ENCODE results near the gene TMEM178B.

Gene TMEM178B

DNA sequence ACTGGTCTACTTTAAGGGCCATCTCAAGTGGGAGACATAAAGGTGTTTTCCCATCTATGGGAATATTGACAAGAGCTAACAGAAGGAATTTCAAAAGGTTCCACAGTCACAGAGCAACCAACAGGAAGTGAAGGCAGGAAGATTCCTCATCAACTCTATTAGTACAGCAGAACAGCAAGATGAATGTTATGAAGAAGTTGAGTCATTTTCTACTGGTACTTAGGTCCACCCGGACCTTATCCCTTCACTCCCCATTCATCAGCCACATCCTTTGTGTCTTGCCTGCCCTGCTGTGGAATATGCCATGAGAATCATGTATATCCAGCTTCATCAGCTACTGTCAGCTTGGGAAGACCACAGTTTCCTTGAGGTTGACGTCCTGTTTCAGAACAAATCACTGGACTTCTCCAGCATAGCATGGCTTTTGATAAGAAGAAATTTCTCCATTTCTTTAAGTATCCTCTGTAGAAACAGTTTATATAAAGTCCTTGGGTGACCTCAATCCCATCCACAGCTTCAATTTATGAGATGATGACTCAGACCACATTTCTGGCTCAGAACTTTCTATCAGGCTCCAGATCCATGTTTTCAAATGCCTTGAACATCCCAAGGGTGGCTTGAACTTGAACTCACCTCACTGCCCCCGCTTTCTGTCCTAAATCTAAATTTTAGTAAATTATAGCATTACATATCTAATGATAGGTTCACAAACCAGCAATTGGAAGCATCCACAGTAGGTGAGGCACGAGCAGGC lies 392.5 kb downstream of the TMEM178B start:
- no peak for DNase-seq (ENCODE audit: low read depth in 2 of 2)

GRCh38 chr7:141468341-141468740 lies 394.5 kb downstream of the TMEM178B start:
- no peak for DNase-seq (ENCODE audit: low read depth in 2 of 2)

DNA sequence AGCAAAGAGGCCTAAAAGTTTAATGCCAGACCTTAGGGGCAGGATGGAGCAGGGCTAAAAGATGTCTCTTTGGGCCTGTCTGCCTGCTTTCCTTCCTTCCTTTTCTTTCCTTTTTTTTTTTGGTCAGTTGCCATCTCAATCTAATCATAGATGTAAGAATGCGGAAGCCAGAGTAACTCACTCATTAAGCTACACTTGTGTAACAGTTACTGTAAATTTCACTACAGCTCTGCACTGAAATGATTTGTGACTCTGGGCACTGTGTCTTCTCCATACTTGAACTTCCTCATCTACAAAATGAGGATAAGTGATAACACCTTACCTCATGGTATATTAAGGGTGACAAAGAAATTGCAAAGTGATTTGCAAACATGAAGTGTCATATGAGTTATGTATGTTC lies 401.8 kb downstream of the TMEM178B start:
- no peak for DNase-seq (ENCODE audit: low read depth in 2 of 2)

DNA sequence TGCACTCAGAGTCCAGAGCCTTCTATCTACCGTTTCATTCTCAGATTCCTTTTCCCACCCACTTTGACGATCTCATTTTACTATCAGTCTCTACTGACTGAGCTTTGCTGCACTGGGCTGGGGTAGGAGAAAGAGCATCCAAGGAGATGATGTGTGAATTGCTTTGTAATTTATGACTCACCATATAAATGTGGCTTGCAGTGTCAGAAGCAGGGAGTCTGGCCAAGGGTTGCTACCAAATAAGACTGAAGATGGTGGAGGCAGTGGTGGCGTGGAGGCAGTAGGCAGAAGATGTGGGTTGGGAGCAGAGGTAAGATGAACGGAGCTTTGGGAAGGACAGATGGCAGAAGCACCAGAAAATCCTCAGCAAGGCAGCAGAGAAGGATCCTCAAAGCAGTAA lies 404.0 kb downstream of the TMEM178B start:
- DNase-seq (ENCODE audit: low read depth in 2 of 2), result no peak

DNA sequence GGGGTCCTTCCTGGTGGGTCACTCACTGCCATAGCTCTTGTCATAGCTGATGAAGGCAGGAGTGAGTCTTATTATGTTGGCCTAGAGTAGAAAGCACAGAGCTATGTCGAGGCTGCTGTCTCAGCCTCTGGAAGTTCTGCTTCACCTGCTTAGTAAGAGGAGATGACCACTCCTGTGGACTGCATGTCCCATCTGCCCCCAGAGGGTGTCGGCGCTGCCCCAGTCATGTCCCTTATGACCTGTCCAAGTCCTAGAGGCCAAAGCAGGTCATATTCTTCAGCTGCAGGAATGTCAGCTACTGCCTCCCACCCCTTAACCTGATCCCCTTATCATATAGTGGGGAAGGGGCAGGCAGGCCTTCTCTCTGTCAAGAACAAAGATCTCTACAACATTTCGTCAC lies 405.0 kb downstream of the TMEM178B start:
- no peak for DNase-seq (ENCODE audit: low read depth in 2 of 2)

DNA sequence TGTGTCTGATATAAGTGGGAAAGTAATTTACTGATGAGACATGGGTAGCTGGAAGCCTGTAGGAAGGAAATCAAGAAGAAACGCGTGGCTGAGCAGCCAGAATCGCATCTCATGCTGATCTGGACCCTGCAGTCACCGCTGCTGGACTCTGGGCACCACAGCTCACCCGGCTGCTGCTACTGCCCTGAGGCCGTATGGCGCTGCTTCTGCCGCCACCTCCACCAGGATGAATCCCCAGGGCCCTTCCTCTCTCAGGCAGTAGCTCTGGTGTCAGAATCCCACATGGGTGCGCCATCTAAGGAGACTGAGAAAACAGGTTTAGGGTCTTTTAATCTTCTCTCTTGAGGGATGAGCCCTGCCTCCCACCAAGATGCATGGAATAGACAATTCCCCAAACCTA lies 407.1 kb downstream of the TMEM178B start:
- DNase-seq (ENCODE audit: low read depth in 2 of 2), result no peak

DNA sequence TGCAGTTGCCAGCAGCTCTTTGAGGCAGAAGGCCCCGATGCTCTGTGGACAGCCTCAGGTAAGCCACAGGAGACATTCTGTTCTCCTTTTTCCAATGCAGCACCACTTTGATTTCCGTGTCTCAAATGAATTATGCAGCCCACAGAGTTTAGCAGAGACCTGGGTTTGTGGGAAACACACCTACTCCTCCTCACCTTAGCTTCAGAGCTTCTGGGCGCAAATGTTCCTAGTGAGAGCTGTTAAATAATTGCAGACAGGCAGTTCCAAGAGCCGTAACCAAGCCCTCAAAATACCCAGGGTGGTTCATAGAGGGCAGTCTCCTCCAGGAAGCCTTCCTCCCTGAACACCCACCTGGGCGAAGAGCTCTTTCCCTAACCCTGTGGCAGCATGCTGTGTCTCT lies 408.1 kb downstream of the TMEM178B start:
- no peak for DNase-seq (ENCODE audit: low read depth in 2 of 2)

DNA sequence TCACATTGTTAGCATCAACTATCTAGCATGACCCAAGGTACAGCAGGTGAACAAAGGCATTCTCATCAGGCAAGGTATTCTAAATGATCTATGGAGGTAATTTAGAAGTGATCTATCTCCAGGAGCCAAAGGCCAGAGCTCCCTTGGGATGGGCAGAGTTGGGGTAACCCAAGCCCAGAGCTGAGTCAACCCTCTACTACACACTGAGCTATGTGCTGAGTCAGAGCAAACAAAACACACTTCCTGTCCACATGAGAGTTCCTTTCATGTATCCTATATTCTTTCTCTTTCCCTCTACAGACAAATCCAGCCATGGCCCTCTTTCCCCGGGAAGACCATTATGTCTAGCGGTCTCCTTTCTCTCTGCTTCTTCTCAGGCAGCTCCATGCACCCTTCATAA lies 409.2 kb downstream of the TMEM178B start:
- DNase-seq (ENCODE audit: low read depth in 2 of 2), result no peak

- DNase-seq (ENCODE audit: low read depth in 2 of 2), result no peak
Measured at GRCh38 chr7:141484907-141485306, 411.0 kb downstream of the TMEM178B start.

GRCh38 chr7:141486959-141487358 lies 413.1 kb downstream of the TMEM178B start:
- no peak for DNase-seq (ENCODE audit: low read depth in 2 of 2)

- no peak for DNase-seq (ENCODE audit: low read depth in 2 of 2)
Measured at GRCh38 chr7:141490474-141490873, 416.6 kb downstream of the TMEM178B start.

- DNase-seq (ENCODE audit: low read depth in 2 of 2), result no peak
Measured at GRCh38 chr7:141495057-141495456, 421.2 kb downstream of the TMEM178B start.

- no peak for DNase-seq (ENCODE audit: low read depth in 2 of 2)
Measured at GRCh38 chr7:141497391-141497790, 423.5 kb downstream of the TMEM178B start.

- DNase-seq (ENCODE audit: low read depth in 2 of 2), result no peak
Measured at GRCh38 chr7:141500608-141501007, 426.7 kb downstream of the TMEM178B start.

- no peak for DNase-seq (ENCODE audit: low read depth in 2 of 2)
Measured at GRCh38 chr7:141501451-141501850, 427.6 kb downstream of the TMEM178B start.

DNA sequence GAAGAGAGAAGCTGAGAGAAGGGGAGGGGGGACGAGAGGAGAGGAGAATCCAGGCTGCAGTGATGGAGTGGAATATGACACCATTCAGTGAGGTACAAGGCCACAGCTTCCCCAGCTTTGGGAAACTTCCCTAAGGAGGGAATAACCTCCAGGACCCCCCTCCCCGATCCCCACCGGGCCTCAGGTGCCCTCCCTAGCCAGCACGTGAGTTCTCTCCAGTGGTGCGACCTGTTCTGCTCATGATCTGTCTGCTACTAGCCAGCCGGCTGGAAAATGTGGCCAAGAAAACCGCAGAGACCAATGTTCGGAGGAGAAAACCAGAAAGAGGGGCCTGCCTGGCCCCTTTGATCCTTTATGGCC lies 437.4 kb downstream of the TMEM178B start:
- no peak for DNase-seq (ENCODE audit: low read depth in 2 of 2)

- DNase-seq (ENCODE audit: low read depth in 2 of 2), result no peak
Measured at GRCh38 chr7:141511676-141512396, 438.0 kb downstream of the TMEM178B start.

DNA sequence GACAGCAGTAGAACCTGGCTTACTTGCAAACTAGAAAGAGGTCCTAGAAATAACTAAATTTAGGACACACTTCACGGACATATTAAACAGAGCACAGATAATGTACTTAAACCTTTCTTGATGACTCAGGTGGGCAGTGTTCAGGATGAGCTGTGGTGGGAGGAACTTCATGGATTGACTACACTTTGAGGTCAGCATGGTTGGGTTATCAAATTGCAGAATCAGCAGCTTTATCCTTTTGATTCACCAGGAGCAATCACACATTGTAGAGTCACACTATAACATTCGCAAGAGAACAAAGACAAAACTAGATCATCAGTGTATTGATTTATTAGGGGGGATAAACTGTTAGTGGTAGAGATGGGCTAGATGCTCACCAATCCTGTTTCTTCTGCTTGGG lies 438.7 kb downstream of the TMEM178B start:
- DNase-seq (ENCODE audit: low read depth in 2 of 2), result no peak

DNA sequence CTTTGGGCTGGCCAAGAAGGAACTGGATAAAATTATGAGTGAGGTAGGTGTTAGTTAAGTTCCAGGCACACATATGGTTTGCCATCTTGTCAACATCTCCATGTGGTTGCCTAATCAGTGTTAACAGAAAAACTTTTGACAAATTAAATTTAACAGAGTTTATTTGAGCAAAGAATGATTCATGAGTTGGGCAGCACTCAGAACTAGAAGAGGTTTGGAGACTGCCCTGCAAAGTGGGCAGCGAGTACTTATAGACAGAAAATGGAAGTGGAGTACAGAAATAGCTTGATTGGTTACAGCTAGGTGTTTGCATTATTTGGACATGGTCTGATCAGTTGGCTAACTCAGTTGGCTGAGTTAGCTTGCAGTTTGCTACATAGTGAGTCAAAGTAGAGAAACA lies 439.9 kb downstream of the TMEM178B start:
- no peak for DNase-seq (ENCODE audit: low read depth in 2 of 2)

GRCh38 chr7:141515941-141516340 lies 442.1 kb downstream of the TMEM178B start:
- no peak for DNase-seq (ENCODE audit: low read depth in 2 of 2)

DNA sequence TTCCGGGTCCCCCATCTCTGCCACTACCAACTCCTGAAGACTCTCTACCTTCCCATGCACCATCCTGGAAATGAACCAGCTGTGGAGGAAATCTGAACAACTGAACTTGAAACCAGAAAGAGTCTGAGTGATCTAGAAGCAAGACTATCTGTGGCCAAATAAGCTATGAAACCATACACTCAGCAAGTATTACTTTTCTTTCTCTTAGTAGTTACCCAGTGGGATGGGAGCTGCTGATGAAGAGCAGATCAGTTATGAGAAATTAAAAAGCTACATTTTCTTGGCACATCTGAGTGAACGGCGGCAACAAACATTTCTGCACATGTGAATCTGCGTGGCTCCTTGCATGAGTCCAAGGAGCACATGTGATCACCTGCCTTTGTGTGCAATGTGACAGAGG lies 445.8 kb downstream of the TMEM178B start:
- no peak for DNase-seq (ENCODE audit: low read depth in 2 of 2)

DNA sequence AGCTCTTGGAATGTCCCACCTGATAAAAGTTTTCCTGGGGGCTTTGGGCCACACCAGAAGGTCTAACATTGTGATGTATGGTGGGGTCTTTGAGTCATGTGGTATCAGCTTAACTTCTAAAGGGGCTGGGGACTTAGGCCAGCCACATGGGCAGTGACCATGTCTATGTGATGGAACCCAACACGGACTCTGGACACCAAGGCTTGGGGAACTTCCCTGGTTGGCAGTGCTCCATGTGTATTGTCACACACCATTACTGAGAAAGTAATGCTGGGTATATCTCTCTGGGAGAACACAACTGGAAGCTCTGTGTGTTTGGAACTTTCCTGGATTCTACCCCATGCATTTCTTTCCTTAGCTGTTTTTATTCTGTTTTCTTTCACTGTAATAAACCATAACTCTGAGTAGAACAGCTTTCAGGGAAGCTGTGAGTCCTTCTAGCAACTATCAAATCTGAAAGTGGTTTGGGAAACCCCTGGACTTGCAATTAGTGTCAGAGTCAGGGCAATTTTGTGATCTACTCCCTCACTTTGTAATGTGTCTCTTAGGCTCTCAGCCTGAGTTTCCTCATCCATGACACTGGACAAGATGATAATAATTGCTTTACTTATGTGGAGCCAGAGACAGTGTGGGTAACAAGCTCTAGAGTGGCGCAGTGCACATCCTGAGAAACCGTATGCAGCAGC lies 448.9 kb downstream of the TMEM178B start:
- DNase-seq (ENCODE audit: low read depth in 2 of 2), result no peak

DNA sequence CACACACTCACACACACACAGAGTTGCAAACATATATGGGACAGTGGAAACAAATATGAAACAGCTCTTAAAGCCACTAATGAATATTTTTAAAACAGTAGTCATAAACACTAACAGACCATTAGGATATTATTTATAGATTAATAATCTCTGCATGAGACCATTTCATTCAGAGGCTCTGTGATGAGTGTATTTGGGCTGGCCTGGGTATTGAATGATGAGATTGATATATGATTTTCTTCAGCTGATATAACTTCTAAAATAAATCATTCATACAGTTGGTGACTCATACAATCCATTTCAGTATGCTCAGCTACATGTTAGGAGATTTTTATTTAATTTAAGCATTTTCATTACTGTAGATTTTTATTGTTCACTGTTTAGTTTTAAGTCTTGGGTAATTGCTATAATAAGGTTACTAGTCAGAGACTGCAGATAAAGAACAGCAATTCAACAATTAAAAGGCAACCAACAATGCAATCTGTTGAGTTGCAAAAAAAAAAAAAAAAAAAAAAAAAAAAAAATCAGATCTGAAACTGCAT lies 452.2 kb downstream of the TMEM178B start:
- no peak for DNase-seq (ENCODE audit: low read depth in 2 of 2)

Measured in stimulated activated CD8-positive, alpha-beta memory T cell treated with anti-CD3 and anti-CD28 coated beads, Interleukin-2, amount 100 ng/mL, for 1 hour (primary cell).